GM23248 (cell line): ENCODE data around the gene MALT1.

ENCODE experiments used
- EZH2 ChIP-seq: fragments of 200-600 bp; sonication (generic); IDR thresholded peaks from 2 replicates; pipeline ENCODE4 v1.6.1; 2018; ENCODE audit warnings: antibody characterized with exemption, mild to moderate bottlenecking; ENCODE audit not compliant: insufficient read depth, poor library complexity, severe bottlenecking
- EZH2phosphoT487 ChIP-seq: fragments of 200-600 bp; sonication (generic); IDR thresholded peaks from 2 replicates; pipeline ENCODE4 v1.6.1; 2018; ENCODE audit warnings: antibody characterized with exemption, moderate library complexity, mild to moderate bottlenecking, low read depth; ENCODE audit not compliant: insufficient read depth

DNA sequence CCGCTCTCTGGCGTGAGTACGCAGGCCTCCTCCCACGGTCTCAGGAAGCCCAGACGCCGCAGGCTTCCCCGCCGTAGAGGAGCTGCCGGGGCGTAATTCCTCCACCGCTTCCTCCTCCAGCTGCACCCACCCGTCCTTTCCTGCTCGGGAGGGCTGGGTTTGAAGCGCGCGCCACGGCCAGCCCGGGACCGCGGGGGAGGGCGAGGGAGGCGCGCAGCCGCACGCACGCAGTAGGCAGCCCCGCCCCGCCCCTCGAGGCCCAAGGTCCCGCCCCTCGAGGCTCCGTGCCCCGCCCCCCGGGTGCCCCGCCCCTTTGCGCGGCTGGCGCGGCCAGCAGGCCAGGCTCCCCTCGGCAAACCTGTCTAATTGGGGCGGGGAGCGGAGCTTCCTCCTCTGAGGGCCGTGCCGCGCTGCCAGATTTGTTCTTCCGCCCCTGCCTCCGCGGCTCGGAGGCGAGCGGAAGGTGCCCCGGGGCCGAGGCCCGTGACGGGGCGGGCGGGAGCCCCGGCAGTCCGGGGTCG lies at the start of gene MALT1:
- no peak for TF ChIP-seq EZH2
- no peak for TF ChIP-seq EZH2phosphoT487
